Ectodermal cell (in vitro differentiated cells): ENCODE data around the gene SCN4A.
"Not testable (repeated sequence)": the region's sequence is repeated elsewhere in the genome, so short reads cannot be mapped to it uniquely, and the experiment has no call there.

Experiments
- H3K27ac ChIP-seq: 2 replicates; pipeline ENCODE4 v1.7.0; 2013; ENCODE audit warnings: mild to moderate bottlenecking, low read depth, low read length; ENCODE audit not compliant: insufficient read depth, poor library complexity, severe bottlenecking
- H3K27me3 ChIP-seq: 2 replicates; pipeline ENCODE4 v1.7.0; 2013; ENCODE audit warnings: mild to moderate bottlenecking, low read length; ENCODE audit not compliant: insufficient read depth, control insufficient read depth, poor library complexity, severe bottlenecking
- H3K36me3 ChIP-seq: one replicate; pipeline ENCODE4 v1.7.0; 2013; ENCODE audit warnings: low read length; ENCODE audit not compliant: control insufficient read depth, insufficient read depth
- H3K4me1 ChIP-seq: one replicate; pipeline ENCODE4 v1.7.0; 2013; ENCODE audit warnings: low read length; ENCODE audit not compliant: control insufficient read depth, insufficient read depth
- H3K4me3 ChIP-seq: 2 replicates; pipeline ENCODE4 v1.7.0; 2013; ENCODE audit warnings: low read depth, low read length, control low read depth; ENCODE audit not compliant: insufficient read depth
- H3K9me3 ChIP-seq: 2 replicates; pipeline ENCODE4 v1.7.0; 2013; ENCODE audit warnings: mild to moderate bottlenecking, low read length, moderate library complexity; ENCODE audit not compliant: control insufficient read depth
- WGBS, 2 experiments: methylation state at CpG; one replicate each; pipeline ENCODE4 v1.1.7; 2013; ENCODE audit warnings: missing lambda C conversion rate in 2 of 2; 5-methylcytosine and 5-hydroxymethylcytosine counted together

The SCN4A gene

GRCh38 chr17:63984236-63984635 lies 11.5 kb upstream of the SCN4A start:
- peaks cover 2% of the 10 kb centered on the region for H3K9me3 ChIP-seq
- H3K27me3 ChIP-seq: no peaks in the 10 kb centered on the region
- H3K27ac ChIP-seq: no peak overlapping the region
- 93 to 94% methylated on average over 5 of the region's 5 CpGs for WGBS, 2 experiments
- H3K36me3 ChIP-seq: no peaks in the 10 kb centered on the region
- no peak overlapping the region for H3K4me3 ChIP-seq
- H3K4me1 ChIP-seq: peaks cover 11% of the 10 kb centered on the region

- H3K36me3 ChIP-seq: no peaks in the 10 kb centered on the region
- H3K27me3 ChIP-seq: no peaks in the 10 kb centered on the region
- WGBS, 2 experiments: 85 to 87% methylated on average over 7 of the region's 7 CpGs
These were observed 10.6 kb upstream of the SCN4A start for GRCh38 chr17:63983320-63983719.

GRCh38 chr17:63982641-63983040 lies 9.9 kb upstream of the SCN4A start:
- H3K36me3 ChIP-seq, H3K27me3 ChIP-seq, H3K27ac ChIP-seq, H3K4me1 ChIP-seq, H3K9me3 ChIP-seq, H3K4me3 ChIP-seq: not testable (repeated sequence)
- 92 to 100% methylated on average over 2 of the region's 2 CpGs for WGBS, 2 experiments

More at GRCh38 chr17:63983320-63983719, 10.6 kb upstream of the SCN4A start:
- Histone ChIP-seq H3K27ac (no peak overlapping the region), H3K9me3 (peaks cover 2% of the 10 kb centered on the region), H3K4me3 (no peak overlapping the region), H3K4me1 (peaks cover 2% of the 10 kb centered on the region)

GRCh38 chr17:63978272-63979200 lies 5.8 kb upstream of the SCN4A start:
- Histone ChIP-seq H3K27ac (no peak overlapping the region), H3K27me3 (no peaks in the 10 kb centered on the region), H3K4me3 (no peak overlapping the region), H3K4me1 (no peaks in the 10 kb centered on the region), H3K9me3 (peaks cover 2% of the 10 kb centered on the region), H3K36me3 (no peaks in the 10 kb centered on the region)
- 88 to 92% methylated on average over 13 of the region's 13 CpGs for WGBS, 2 experiments

- no peaks in the 10 kb centered on the region for H3K4me1 ChIP-seq
- no peaks in the 10 kb centered on the region for H3K9me3 ChIP-seq
- H3K36me3 ChIP-seq: no peaks in the 10 kb centered on the region
- no peaks in the 10 kb centered on the region for H3K27me3 ChIP-seq
- WGBS, 2 experiments: 90 to 92% methylated on average over 3 of the region's 3 CpGs
- H3K27ac ChIP-seq: no peak overlapping the region
- no peak overlapping the region for H3K4me3 ChIP-seq
These were observed 4.0 kb upstream of the SCN4A start for GRCh38 chr17:63976702-63977101.

GRCh38 chr17:63975541-63976092 lies 2.9 kb upstream of the SCN4A start:
- H3K36me3 ChIP-seq: no peaks in the 10 kb centered on the region
- no peaks in the 10 kb centered on the region for H3K9me3 ChIP-seq
- H3K4me3 ChIP-seq: no peak overlapping the region
- H3K27ac ChIP-seq: no peak overlapping the region
- H3K27me3 ChIP-seq: no peaks in the 10 kb centered on the region
- H3K4me1 ChIP-seq: no peaks in the 10 kb centered on the region
- WGBS, 2 experiments: 95% methylated on average over 2 of the region's 2 CpGs

GRCh38 chr17:63974594-63975192 lies 2.0 kb upstream of the SCN4A start:
- 84 to 85% methylated on average over 10 of the region's 10 CpGs for WGBS, 2 experiments
- Histone ChIP-seq H3K36me3 (no peaks in the 10 kb centered on the region), H3K9me3 (no peaks in the 10 kb centered on the region), H3K4me3 (no peak overlapping the region), H3K27me3 (no peaks in the 10 kb centered on the region), H3K4me1 (no peaks in the 10 kb centered on the region), H3K27ac (no peak overlapping the region)

- H3K27ac ChIP-seq: no peak overlapping the region
- H3K4me3 ChIP-seq: no peak overlapping the region
- WGBS, 2 experiments: 88 to 92% methylated on average over 12 of the region's 12 CpGs
- H3K27me3 ChIP-seq: no peaks in the 10 kb centered on the region
- H3K4me1 ChIP-seq: no peaks in the 10 kb centered on the region
- no peaks in the 10 kb centered on the region for H3K9me3 ChIP-seq
- no peaks in the 10 kb centered on the region for H3K36me3 ChIP-seq
These were observed 1.3 kb upstream of the SCN4A start for GRCh38 chr17:63973930-63974593.

GRCh38 chr17:63973247-63973646 lies 529 bp upstream of the SCN4A start:
- Histone ChIP-seq H3K4me3 (no peak overlapping the region), H3K4me1 (no peaks in the 10 kb centered on the region), H3K9me3 (no peaks in the 10 kb centered on the region), H3K27ac (no peak overlapping the region), H3K36me3 (no peaks in the 10 kb centered on the region), H3K27me3 (no peaks in the 10 kb centered on the region)
- 93% methylated on average over 6 of the region's 6 CpGs for WGBS, 2 experiments

- no peaks in the 10 kb centered on the region for H3K27me3 ChIP-seq
- no peaks in the 10 kb centered on the region for H3K36me3 ChIP-seq
- 88 to 91% methylated on average over 10 of the region's 10 CpGs for whole genome bisulfite sequencing, 2 experiments
- no peak overlapping the region for H3K27ac ChIP-seq
- no peaks in the 10 kb centered on the region for H3K9me3 ChIP-seq
- no peaks in the 10 kb centered on the region for H3K4me1 ChIP-seq
- H3K4me3 ChIP-seq: no peak overlapping the region
These were observed 3.4 kb downstream of the SCN4A start for GRCh38 chr17:63969278-63969677.
